PC-3 (cell line): ENCODE results near the gene B4GALT5. TPM values are rescaled to one million over a fixed set of nuclear protein-coding genes. Genes with fewer than 3 reads are reported as not detected.

ENCODE experiments used
- ATAC-seq: fragments of 200-7000 bp; cut with Tn5 transposase; 2 replicates; pipeline ENCODE4 v1.9.1; 2020; ENCODE audit warnings: mild to moderate bottlenecking, moderate library complexity
- BruUV-seq: library from RNA; stranded (reverse); fragments of 400-500 nt; replicated peaks from 2 replicates; lab custom pipeline; 2021; lab: Mats Ljungman, UMichigan
- CTCF ChIA-PET: fragments of 300-600 bp; sonication (Branson Sonifier 250); formaldehyde crosslinking; loops from one replicate; lab custom pipeline; 2022; ENCODE audit warnings: antibody characterized with exemption; lab: Charles Lee
- POLR2A ChIA-PET: fragments of 300-600 bp; sonication (Branson Sonifier 250); formaldehyde crosslinking; loops from one replicate; lab custom pipeline; 2022; ENCODE audit warnings: antibody characterized with exemption; ENCODE audit not compliant: unreplicated experiment; lab: Charles Lee
- DNase-seq: peaks from one replicate; pipeline ENCODE4 v3.0.0-alpha.2; 2015
- H2AFZ ChIP-seq: fragments of 300-600 bp; sonication (generic); 2 replicates; pipeline ENCODE4 v1.6.0; 2016; ENCODE audit warnings: antibody characterized with exemption, low read length
- H3F3A ChIP-seq: fragments of 300-600 bp; sonication (generic); one replicate; pipeline ENCODE4 v1.6.0; 2017; ENCODE audit warnings: antibody characterized with exemption, low read length, control low read depth, mild to moderate bottlenecking; ENCODE audit not compliant: unreplicated experiment
- H3K27ac ChIP-seq: fragments of 300-600 bp; sonication (generic); 2 replicates; pipeline ENCODE4 v1.5.1; 2016; ENCODE audit warnings: mild to moderate bottlenecking, low read length
- H3K27me3 ChIP-seq: fragments of 300-600 bp; sonication (generic); 2 replicates; pipeline ENCODE4 v1.6.1; 2016; ENCODE audit warnings: low read length, mixed read lengths
- H3K36me3 ChIP-seq: fragments of 300-600 bp; sonication (generic); 2 replicates; pipeline ENCODE4 v1.6.1; 2016; ENCODE audit warnings: low read depth, mixed run types, low read length, mixed read lengths
- H3K4me1 ChIP-seq: fragments of 300-600 bp; sonication (generic); 2 replicates; pipeline ENCODE4 v1.5.1; 2016; ENCODE audit warnings: low read length; ENCODE audit not compliant: insufficient read depth
- H3K4me2 ChIP-seq: fragments of 300-600 bp; sonication (generic); 2 replicates; pipeline ENCODE4 v1.6.0; 2016; ENCODE audit warnings: low read length
- H3K4me3 ChIP-seq: fragments of 300-600 bp; sonication (generic); 2 replicates; pipeline ENCODE4 v1.5.1; 2016; ENCODE audit warnings: mild to moderate bottlenecking, low read length, mixed read lengths
- H3K79me2 ChIP-seq: fragments of 300-600 bp; sonication (generic); 2 replicates; pipeline ENCODE4 v1.6.1; 2017; ENCODE audit warnings: low read length, mixed read lengths
- H3K9ac ChIP-seq: fragments of 300-600 bp; sonication (generic); 2 replicates; pipeline ENCODE4 v1.6.0; 2016; ENCODE audit warnings: mild to moderate bottlenecking, low read length
- H3K9me2 ChIP-seq: fragments of 300-600 bp; sonication (generic); replicated peaks from 2 replicates; pipeline ENCODE4 v1.6.1; 2016; ENCODE audit warnings: mixed run types, low read length, mixed read lengths
- H3K9me3 ChIP-seq: fragments of 300-600 bp; sonication (generic); 2 replicates; pipeline ENCODE4 v1.6.1; 2016; ENCODE audit warnings: low read length, mixed read lengths
- H4K20me1 ChIP-seq: fragments of 300-600 bp; sonication (generic); 2 replicates; pipeline ENCODE4 v1.6.1; 2016; ENCODE audit warnings: low read length, mixed read lengths
- EZH2 ChIP-seq: fragments of 300-600 bp; sonication (generic); IDR thresholded peaks from one replicate; pipeline ENCODE4 v1.6.1; 2017; ENCODE audit warnings: antibody characterized with exemption, mild to moderate bottlenecking, low read length; ENCODE audit not compliant: unreplicated experiment
- EZH2phosphoT487 ChIP-seq: fragments of 300-600 bp; sonication (generic); IDR thresholded peaks from 2 replicates; pipeline ENCODE4 v1.6.1; 2018; ENCODE audit warnings: mild to moderate bottlenecking, antibody characterized with exemption, low read length, borderline replicate concordance
- intact Hi-C: fragments of 100-400 bp; cut with micrococcal nuclease; formaldehyde crosslinking; loops from 2 replicates; pipeline ENCODE4 v1.9.0; 2023
- total RNA-seq: library from RNA; depleted of rRNA; stranded (reverse); fragments of >200 nt; gene quantifications from 2 replicates; pipeline ENCODE4 v1.2.3, GENCODE V29; 2014
- TF ChIP-seq, protein P1 (sequence below): fragments of 300-600 bp; sonication (generic); conservative IDR thresholded peaks from 2 replicates; pipeline ENCODE4 v1.5.1; 2017; ENCODE audit warnings: antibody characterized with exemption, low read depth, mild to moderate bottlenecking, low read length

The B4GALT5 gene
- total RNA-seq, 1 experiment from 2014 or later: 18.1 TPM

DNA sequence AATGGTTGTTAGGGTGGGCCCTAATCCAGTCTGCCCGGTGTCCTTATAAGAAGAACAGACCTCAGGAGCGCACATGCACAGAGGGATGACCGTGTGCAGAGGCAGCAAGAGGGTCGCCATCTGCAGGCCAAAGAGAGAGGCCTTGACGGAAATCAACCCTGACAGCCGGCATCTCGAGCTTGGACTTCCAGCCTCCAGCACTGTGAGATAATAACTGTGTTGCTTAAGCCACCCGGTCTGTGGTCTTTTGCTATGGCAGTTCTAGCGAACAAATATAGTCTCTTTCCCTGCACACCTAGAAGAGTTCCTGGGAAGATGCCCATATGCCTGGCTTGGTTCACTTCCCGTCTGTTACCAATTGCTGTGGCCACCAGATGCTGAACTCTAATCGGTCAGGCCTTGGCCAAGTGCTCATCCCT, 110.5 kb downstream of the B4GALT5 start:
- no peaks in the 10 kb centered on the region for H3K9me2 ChIP-seq
- no peak overlapping the region for H3K9ac ChIP-seq
- H3K27me3 ChIP-seq: no peaks in the 10 kb centered on the region
- H3F3A ChIP-seq: no peaks in the 10 kb centered on the region
- H3K4me3 ChIP-seq: no peak overlapping the region
- intact Hi-C loops: no loop called here
- H3K79me2 ChIP-seq: no peaks in the 10 kb centered on the region
- H3K4me1 ChIP-seq: peaks cover 18% of the 10 kb centered on the region
- no peak for ATAC-seq
- no TSS peak for BruUV-seq
- ChIA-PET CTCF (interaction anchor here (0.6 to 2.4 kb wide), 3 partner anchors 61 to 93 kb away, joined by 3 to 25 read pairs (median 3); no protein-coding TSS in a partner anchor), POLR2A (interaction anchor here (0.5 kb wide), 1 partner anchor 15 kb away, joined by 5 read pairs; no protein-coding TSS in a partner anchor)
- H2AFZ ChIP-seq: no peak overlapping the region
- H3K27ac ChIP-seq: no peak overlapping the region
- no peaks in the 10 kb centered on the region for H3K36me3 ChIP-seq
- peak; percentile 43 for DNase-seq
- no peaks in the 10 kb centered on the region for H4K20me1 ChIP-seq
- H3K9me3 ChIP-seq: no peaks in the 10 kb centered on the region
- TF ChIP-seq, protein P1, sequence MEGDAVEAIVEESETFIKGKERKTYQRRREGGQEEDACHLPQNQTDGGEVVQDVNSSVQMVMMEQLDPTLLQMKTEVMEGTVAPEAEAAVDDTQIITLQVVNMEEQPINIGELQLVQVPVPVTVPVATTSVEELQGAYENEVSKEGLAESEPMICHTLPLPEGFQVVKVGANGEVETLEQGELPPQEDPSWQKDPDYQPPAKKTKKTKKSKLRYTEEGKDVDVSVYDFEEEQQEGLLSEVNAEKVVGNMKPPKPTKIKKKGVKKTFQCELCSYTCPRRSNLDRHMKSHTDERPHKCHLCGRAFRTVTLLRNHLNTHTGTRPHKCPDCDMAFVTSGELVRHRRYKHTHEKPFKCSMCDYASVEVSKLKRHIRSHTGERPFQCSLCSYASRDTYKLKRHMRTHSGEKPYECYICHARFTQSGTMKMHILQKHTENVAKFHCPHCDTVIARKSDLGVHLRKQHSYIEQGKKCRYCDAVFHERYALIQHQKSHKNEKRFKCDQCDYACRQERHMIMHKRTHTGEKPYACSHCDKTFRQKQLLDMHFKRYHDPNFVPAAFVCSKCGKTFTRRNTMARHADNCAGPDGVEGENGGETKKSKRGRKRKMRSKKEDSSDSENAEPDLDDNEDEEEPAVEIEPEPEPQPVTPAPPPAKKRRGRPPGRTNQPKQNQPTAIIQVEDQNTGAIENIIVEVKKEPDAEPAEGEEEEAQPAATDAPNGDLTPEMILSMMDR: peak; percentile 68
- TF ChIP-seq EZH2phosphoT487 (no peak), EZH2 (no peak)
- no peak overlapping the region for H3K4me2 ChIP-seq

DNA sequence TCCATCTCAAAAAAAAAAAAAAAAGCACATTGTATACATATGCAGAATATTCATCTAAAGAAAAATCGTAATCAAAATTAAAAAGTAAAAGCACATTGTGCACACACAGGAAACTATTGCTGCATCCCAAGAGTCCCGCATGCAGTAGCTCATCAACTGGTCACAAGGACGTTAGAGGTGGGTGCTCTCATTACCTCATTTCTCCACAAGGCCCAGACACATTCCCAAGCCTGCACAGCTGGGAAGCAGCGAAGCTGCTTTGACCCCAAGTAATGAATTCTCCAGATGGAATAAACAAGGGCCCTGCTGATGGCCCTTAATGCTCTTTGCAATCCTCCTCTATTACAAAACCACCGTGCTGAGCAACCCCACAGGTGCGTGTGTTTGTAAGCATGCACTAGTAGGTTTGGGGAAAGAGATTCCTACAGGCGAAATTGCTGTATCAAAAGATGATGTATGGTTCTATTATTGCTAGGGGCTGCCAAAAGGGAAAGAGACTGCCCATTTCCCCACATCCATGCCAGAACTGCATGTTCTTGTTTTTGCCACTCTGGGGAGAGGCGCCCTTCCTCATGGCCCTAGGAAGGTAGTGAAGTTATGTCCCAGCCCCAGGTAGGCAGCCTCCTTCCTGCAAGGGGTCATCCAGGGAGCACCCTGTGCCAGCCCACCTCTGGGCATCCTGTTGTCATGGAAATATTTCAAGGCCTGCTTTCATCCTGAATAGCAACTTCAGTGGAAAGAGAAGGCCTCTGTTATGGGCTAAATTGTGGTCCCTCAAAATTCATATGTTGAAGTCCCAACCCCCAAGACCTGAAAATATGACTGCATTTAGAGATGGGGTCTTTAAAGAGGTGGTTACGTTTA, 111.1 kb downstream of the B4GALT5 start:
- Histone ChIP-seq H3K79me2 (no peaks in the 10 kb centered on the region), H3K27me3 (no peaks in the 10 kb centered on the region), H3K9ac (no peak overlapping the region), H3K27ac (no peak overlapping the region), H3K4me1 (peaks cover 18% of the 10 kb centered on the region), H4K20me1 (no peaks in the 10 kb centered on the region), H3K4me3 (no peak overlapping the region), H3K36me3 (no peaks in the 10 kb centered on the region), H3K9me3 (no peaks in the 10 kb centered on the region), H3F3A (no peaks in the 10 kb centered on the region), H3K4me2 (no peak overlapping the region), H3K9me2 (no peaks in the 10 kb centered on the region), H2AFZ (no peak overlapping the region)
- ATAC-seq (no peak), DNase-seq (no peak)
- POLR2A ChIA-PET: no interaction called here
- no peak for TF ChIP-seq EZH2
- no peak for TF ChIP-seq EZH2phosphoT487
- TF ChIP-seq, protein P1: no peak
- intact Hi-C loops: loop anchor here (1.0 kb wide), 1 partner anchor 16 kb away; no protein-coding TSS in a partner anchor
- no TSS peak for BruUV-seq
- CTCF ChIA-PET: interaction anchor here (2.4 kb wide), 1 partner anchor 61 kb away, joined by 25 read pairs; no protein-coding TSS in a partner anchor
